Hippocampal formation (tissue), 2 donors: Measurements from ENCODE around the gene CFAP46.
"Not testable (repeated sequence)": the region's sequence is repeated elsewhere in the genome, so short reads cannot be mapped to it uniquely, and the experiment has no call there.

Source experiments
- DNase-seq, 2 donors: peaks; one replicate each; lab custom pipeline; 2025; lab: John Stamatoyannopoulos, UW

CFAP46 gene

GRCh38 chr10:132944510-132944909, 2.1 kb upstream of the CFAP46 start:
- no peak for DNase-seq

- DNase-seq, result no peak
Measured at GRCh38 chr10:132943791-132944404, 1.5 kb upstream of the CFAP46 start.

- no peak for DNase-seq
Measured at GRCh38 chr10:132943058-132943790, 854 bp upstream of the CFAP46 start.

GRCh38 chr10:132941640-132942051, 724 bp downstream of the CFAP46 start:
- no peak for DNase-seq

GRCh38 chr10:132940791-132941465, 1.4 kb downstream of the CFAP46 start:
- no peak for DNase-seq

GRCh38 chr10:132939957-132940790, 2.2 kb downstream of the CFAP46 start:
- peak; percentile 46 to 48 for DNase-seq

GRCh38 chr10:132939378-132939955, 2.9 kb downstream of the CFAP46 start:
- no peak for DNase-seq

- DNase-seq, result no peak
Measured at GRCh38 chr10:132938472-132939339, 3.7 kb downstream of the CFAP46 start.

GRCh38 chr10:132937861-132938260, 4.5 kb downstream of the CFAP46 start:
- no peak for DNase-seq

GRCh38 chr10:132934953-132935352, 7.4 kb downstream of the CFAP46 start:
- DNase-seq, result no peak

- no peak for DNase-seq
Measured at GRCh38 chr10:132933308-132934042, 8.9 kb downstream of the CFAP46 start.

GRCh38 chr10:132932461-132933307, 9.7 kb downstream of the CFAP46 start:
- DNase-seq, result no peak

GRCh38 chr10:132931258-132932250, 10.8 kb downstream of the CFAP46 start:
- not testable (repeated sequence) for DNase-seq

- not testable (repeated sequence) for DNase-seq
Measured at GRCh38 chr10:132930701-132931100, 11.7 kb downstream of the CFAP46 start.

GRCh38 chr10:132929953-132930548, 12.3 kb downstream of the CFAP46 start:
- DNase-seq, result no peak

GRCh38 chr10:132929480-132929879, 12.9 kb downstream of the CFAP46 start:
- no peak for DNase-seq

- no peak for DNase-seq
Measured at GRCh38 chr10:132928261-132928660, 14.1 kb downstream of the CFAP46 start.
